GM23338 (cell line): ENCODE data around the gene LAD1.

Experiments used
- EZH2 ChIP-seq: fragments of 200-600 bp; sonication (generic); IDR thresholded peaks from one replicate; pipeline ENCODE4 v1.8.0; 2017; ENCODE audit warnings: antibody characterized with exemption, mild to moderate bottlenecking, low read depth; ENCODE audit not compliant: unreplicated experiment
- TF ChIP-seq, protein P1 (sequence below), 2 experiments: fragments of 200-600 bp in 1 of 2; sonication (generic) in 1 of 2; conservative IDR thresholded peaks; 2 replicates each; pipeline versions ENCODE4 v1.5.1 to v1.6.1; 2016 to 2017; ENCODE audit warnings: antibody characterized with exemption in 2 of 2, low read depth in 2 of 2, mild to moderate bottlenecking in 2 of 2, moderate library complexity in 1 of 2
- TF ChIP-seq, protein P2 (sequence below): IDR thresholded peaks from one replicate; pipeline ENCODE4 v1.6.1; 2018; ENCODE audit warnings: antibody characterized with exemption; ENCODE audit not compliant: unreplicated experiment

DNA sequence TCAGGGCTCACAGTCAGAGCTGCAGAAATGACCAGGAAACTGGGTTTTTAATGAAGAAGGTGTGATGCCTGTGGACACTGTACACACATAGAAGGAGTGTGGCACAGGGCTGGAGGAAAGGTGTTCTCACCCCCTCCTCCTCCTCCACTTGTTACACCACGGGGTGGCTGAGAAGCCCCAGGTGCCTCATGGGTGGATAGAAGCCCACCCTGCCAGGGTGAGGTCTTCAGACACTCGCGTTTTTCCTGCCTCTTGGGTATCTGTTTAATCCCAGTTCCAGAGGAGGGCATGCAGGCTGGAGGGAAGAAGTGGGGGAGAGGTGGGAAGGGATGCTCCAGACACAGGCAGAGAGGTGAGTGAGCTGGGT lies 9.7 kb upstream of the LAD1 start:
- no peak for TF ChIP-seq EZH2
- TF ChIP-seq, protein P1, sequence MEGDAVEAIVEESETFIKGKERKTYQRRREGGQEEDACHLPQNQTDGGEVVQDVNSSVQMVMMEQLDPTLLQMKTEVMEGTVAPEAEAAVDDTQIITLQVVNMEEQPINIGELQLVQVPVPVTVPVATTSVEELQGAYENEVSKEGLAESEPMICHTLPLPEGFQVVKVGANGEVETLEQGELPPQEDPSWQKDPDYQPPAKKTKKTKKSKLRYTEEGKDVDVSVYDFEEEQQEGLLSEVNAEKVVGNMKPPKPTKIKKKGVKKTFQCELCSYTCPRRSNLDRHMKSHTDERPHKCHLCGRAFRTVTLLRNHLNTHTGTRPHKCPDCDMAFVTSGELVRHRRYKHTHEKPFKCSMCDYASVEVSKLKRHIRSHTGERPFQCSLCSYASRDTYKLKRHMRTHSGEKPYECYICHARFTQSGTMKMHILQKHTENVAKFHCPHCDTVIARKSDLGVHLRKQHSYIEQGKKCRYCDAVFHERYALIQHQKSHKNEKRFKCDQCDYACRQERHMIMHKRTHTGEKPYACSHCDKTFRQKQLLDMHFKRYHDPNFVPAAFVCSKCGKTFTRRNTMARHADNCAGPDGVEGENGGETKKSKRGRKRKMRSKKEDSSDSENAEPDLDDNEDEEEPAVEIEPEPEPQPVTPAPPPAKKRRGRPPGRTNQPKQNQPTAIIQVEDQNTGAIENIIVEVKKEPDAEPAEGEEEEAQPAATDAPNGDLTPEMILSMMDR (conservative IDR thresholded peaks at IDR 0.05; ENCODE audit: low read depth in 2 of 2) = no peak
- TF ChIP-seq, protein P2, sequence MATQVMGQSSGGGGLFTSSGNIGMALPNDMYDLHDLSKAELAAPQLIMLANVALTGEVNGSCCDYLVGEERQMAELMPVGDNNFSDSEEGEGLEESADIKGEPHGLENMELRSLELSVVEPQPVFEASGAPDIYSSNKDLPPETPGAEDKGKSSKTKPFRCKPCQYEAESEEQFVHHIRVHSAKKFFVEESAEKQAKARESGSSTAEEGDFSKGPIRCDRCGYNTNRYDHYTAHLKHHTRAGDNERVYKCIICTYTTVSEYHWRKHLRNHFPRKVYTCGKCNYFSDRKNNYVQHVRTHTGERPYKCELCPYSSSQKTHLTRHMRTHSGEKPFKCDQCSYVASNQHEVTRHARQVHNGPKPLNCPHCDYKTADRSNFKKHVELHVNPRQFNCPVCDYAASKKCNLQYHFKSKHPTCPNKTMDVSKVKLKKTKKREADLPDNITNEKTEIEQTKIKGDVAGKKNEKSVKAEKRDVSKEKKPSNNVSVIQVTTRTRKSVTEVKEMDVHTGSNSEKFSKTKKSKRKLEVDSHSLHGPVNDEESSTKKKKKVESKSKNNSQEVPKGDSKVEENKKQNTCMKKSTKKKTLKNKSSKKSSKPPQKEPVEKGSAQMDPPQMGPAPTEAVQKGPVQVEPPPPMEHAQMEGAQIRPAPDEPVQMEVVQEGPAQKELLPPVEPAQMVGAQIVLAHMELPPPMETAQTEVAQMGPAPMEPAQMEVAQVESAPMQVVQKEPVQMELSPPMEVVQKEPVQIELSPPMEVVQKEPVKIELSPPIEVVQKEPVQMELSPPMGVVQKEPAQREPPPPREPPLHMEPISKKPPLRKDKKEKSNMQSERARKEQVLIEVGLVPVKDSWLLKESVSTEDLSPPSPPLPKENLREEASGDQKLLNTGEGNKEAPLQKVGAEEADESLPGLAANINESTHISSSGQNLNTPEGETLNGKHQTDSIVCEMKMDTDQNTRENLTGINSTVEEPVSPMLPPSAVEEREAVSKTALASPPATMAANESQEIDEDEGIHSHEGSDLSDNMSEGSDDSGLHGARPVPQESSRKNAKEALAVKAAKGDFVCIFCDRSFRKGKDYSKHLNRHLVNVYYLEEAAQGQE = no peak
